22Rv1 (cell line): Measurements from ENCODE around the gene ILKAP.

Experiments
- ZFX ChIP-seq: fragments of 450-650 bp; IDR thresholded peaks from 2 replicates; pipeline ENCODE4 v1.6.1; 2017; ENCODE audit warnings: antibody characterized with exemption, borderline replicate concordance
- TF ChIP-seq, protein P1 (sequence below): fragments of 450-650 bp; IDR thresholded peaks from 2 replicates; pipeline ENCODE4 v1.5.1; 2017; ENCODE audit warnings: mild to moderate bottlenecking

- TF ChIP-seq, protein P1, sequence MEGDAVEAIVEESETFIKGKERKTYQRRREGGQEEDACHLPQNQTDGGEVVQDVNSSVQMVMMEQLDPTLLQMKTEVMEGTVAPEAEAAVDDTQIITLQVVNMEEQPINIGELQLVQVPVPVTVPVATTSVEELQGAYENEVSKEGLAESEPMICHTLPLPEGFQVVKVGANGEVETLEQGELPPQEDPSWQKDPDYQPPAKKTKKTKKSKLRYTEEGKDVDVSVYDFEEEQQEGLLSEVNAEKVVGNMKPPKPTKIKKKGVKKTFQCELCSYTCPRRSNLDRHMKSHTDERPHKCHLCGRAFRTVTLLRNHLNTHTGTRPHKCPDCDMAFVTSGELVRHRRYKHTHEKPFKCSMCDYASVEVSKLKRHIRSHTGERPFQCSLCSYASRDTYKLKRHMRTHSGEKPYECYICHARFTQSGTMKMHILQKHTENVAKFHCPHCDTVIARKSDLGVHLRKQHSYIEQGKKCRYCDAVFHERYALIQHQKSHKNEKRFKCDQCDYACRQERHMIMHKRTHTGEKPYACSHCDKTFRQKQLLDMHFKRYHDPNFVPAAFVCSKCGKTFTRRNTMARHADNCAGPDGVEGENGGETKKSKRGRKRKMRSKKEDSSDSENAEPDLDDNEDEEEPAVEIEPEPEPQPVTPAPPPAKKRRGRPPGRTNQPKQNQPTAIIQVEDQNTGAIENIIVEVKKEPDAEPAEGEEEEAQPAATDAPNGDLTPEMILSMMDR = no peak
- no peak for TF ChIP-seq ZFX
Measured at GRCh38 chr2:238141541-238142318, 61.8 kb downstream of the ILKAP start.
